K562 (cell line): ENCODE data around the gene LILRA6. TPM values are rescaled to one million over a fixed set of nuclear protein-coding genes. Genes with fewer than 3 reads are reported as not detected.

Source experiments
- ATF7 ChIP-seq: fragments of 450-650 bp; IDR thresholded peaks from 2 replicates; pipeline ENCODE4 v1.7.1; 2014; ENCODE audit warnings: mild to moderate bottlenecking, moderate library complexity
- CHAMP1 ChIP-seq: fragments of 450-650 bp; IDR thresholded peaks from 2 replicates; pipeline ENCODE4 v1.6.1; 2016; ENCODE audit warnings: mild to moderate bottlenecking
- CHD1 ChIP-seq: fragments of 200-600 bp; sonication (generic); IDR thresholded peaks from one replicate; pipeline ENCODE4 v1.6.1; 2012; ENCODE audit warnings: mild to moderate bottlenecking, moderate library complexity, low read length, inconsistent platforms
- CHD4 ChIP-seq: fragments of 200-600 bp; sonication (generic); IDR thresholded peaks from 3 replicates; pipeline ENCODE4 v1.6.1; 2012; ENCODE audit warnings: low read depth, mild to moderate bottlenecking, mixed read lengths, low read length, inconsistent platforms; ENCODE audit not compliant: insufficient read depth, insufficient replicate concordance, poor library complexity, severe bottlenecking
- FOXJ3 ChIP-seq: sonication (generic); formaldehyde crosslinking; IDR thresholded peaks from 2 replicates; pipeline ENCODE4 v1.4.0; 2020; ENCODE audit warnings: mild to moderate bottlenecking, missing genetic modification reagents
- GTF2B ChIP-seq: IDR thresholded peaks from 2 replicates; pipeline ENCODE4 v1.6.1; 2011; ENCODE audit not compliant: insufficient read length; ENCODE audit errors: extremely low read depth
- GTF2E2 ChIP-seq: fragments of 200-800 bp; sonication (Bioruptor generic); IDR thresholded peaks from 2 replicates; pipeline ENCODE4 v1.6.1; 2016; ENCODE audit warnings: missing genetic modification characterization, missing compliant biosample characterization
- HDAC6 ChIP-seq: IDR thresholded peaks from 2 replicates; pipeline ENCODE4 v1.6.1; 2012; ENCODE audit warnings: low read depth, mild to moderate bottlenecking, control low read depth, inconsistent platforms, low read length, moderate library complexity
- HMBOX1 ChIP-seq: sonication (generic); IDR thresholded peaks from 2 replicates; pipeline ENCODE4 v1.6.1; 2016
- HMG20B ChIP-seq: fragments of 250-450 bp; sonication (Bioruptor Pico); IDR thresholded peaks from 2 replicates; pipeline ENCODE4 v1.5.0; 2021; ENCODE audit warnings: mild to moderate bottlenecking
- LCOR ChIP-seq: sonication (generic); formaldehyde crosslinking; IDR thresholded peaks from 2 replicates; pipeline ENCODE4 v1.8.0; 2022; ENCODE audit warnings: mild to moderate bottlenecking, missing genetic modification reagents
- MBD2 ChIP-seq: sonication (generic); IDR thresholded peaks from 2 replicates; pipeline ENCODE4 v1.6.1; 2016; ENCODE audit warnings: low read depth, borderline replicate concordance
- RBFOX2 ChIP-seq: fragments of 200-400 bp; formaldehyde crosslinking; IDR thresholded peaks from 2 replicates; pipeline ENCODE4 v1.6.1; 2017; ENCODE audit warnings: low read depth, mild to moderate bottlenecking, low read length, moderate library complexity
- RUNX1 ChIP-seq: sonication (generic); IDR thresholded peaks from 2 replicates; pipeline ENCODE4 v1.6.1; 2016; ENCODE audit warnings: antibody characterized with exemption, low read depth
- TCFL5 ChIP-seq: fragments of 250-450 bp; sonication (Bioruptor Pico); conservative IDR thresholded peaks from 2 replicates; pipeline ENCODE4 v1.6.1; 2021; ENCODE audit warnings: mild to moderate bottlenecking, moderate library complexity, matching md5 sums
- VEZF1 ChIP-seq: fragments of 200-800 bp; sonication (Bioruptor generic); IDR thresholded peaks from 2 replicates; pipeline ENCODE4 v1.6.1; 2017; ENCODE audit warnings: missing genetic modification characterization, missing compliant biosample characterization
- ZC3H11A ChIP-seq: IDR thresholded peaks from 2 replicates; pipeline ENCODE4 v1.6.1; 2012; ENCODE audit warnings: low read depth, low read length, improper control_type of control experiment
- ZNF121 ChIP-seq: sonication (generic); formaldehyde crosslinking; conservative IDR thresholded peaks from 2 replicates; pipeline ENCODE4 v1.8.0; 2022; ENCODE audit warnings: missing genetic modification reagents
- ZNF280B ChIP-seq: fragments of 250-450 bp; sonication (Bioruptor Pico); IDR thresholded peaks from 2 replicates; pipeline ENCODE4 v1.5.1; 2021; ENCODE audit warnings: mild to moderate bottlenecking
- ZNF3 ChIP-seq: fragments of 250-450 bp; sonication (Bioruptor Pico); IDR thresholded peaks from 2 replicates; pipeline ENCODE4 v1.5.0; 2021; ENCODE audit warnings: mild to moderate bottlenecking, moderate library complexity
- ZNF408 ChIP-seq: fragments of 250-450 bp; sonication (Bioruptor Pico); IDR thresholded peaks from 2 replicates; pipeline ENCODE4 v1.4.0; 2020; ENCODE audit warnings: low read depth, mild to moderate bottlenecking, moderate library complexity
- ZNF785 ChIP-seq: fragments of 250-450 bp; sonication (Bioruptor Pico); IDR thresholded peaks from 2 replicates; pipeline ENCODE4 v1.4.0; 2020; ENCODE audit warnings: mild to moderate bottlenecking
- polyA plus RNA-seq, 8 experiments: library from polyadenylated mRNA; depleted of rRNA in 4 of 8; stranded (reverse) in 5 of 8; unstranded in 3 of 8; fragments of >200 nt; fragmentation: Nextera tagmentation in 2 of 8; fragmentation: Illumina TruSeq in 1 of 8; extraction: Ambion mirVana in 2 of 8; extraction: Trizol in 1 of 8; gene quantifications; 2 replicates each; pipeline versions ENCODE4 v1.2.1 to v1.2.3, GENCODE V29; 2011 to 2014; ENCODE audit warnings: inconsistent platforms in 1 of 8, missing spikeins in 1 of 8
- total RNA-seq, 7 experiments: library from RNA; depleted of rRNA in 6 of 7; stranded (reverse); fragments of >200 nt in 6 of 7; fragmentation: Illumina TruSeq in 2 of 7; extraction: Trizol in 2 of 7; gene quantifications; 2 replicates each; pipeline versions ENCODE4 v1.2.1 to v1.2.3, GENCODE V29; 2011 to 2021; ENCODE audit warnings: low replicate concordance in 1 of 7

The LILRA6 gene
- total and polyA plus RNA-seq, 9 of the 15 experiments (the other 6 are each of a cell fraction or from before 2014, with no cell fraction given) = 0.03 TPM; not detected in 8

GRCh38 chr19:54188215-54188871, 54.2 kb downstream of the LILRA6 start (continued):
- no peak for TF ChIP-seq CHAMP1
- 0 out of 2 replicates have a peak, but pooled peaks have one; percentile 31 for TF ChIP-seq RUNX1
- peak; percentile 33; the same call in 1 of the 2 replicates for TF ChIP-seq MBD2
- no peak for TF ChIP-seq CHD4
- no peak for TF ChIP-seq GTF2B
- no peak for TF ChIP-seq ZC3H11A
- no peak for TF ChIP-seq RBFOX2
- TF ChIP-seq ZNF121 (CRISPR knock-in tag) = no peak
- TF ChIP-seq ZNF408 (CRISPR knock-in tag) = no peak
- peak; percentile 41 for TF ChIP-seq CHD1
- no peak for TF ChIP-seq ZNF3 (CRISPR knock-in tag)
- TF ChIP-seq FOXJ3 (CRISPR knock-in tag) = no peak
- peak; percentile 99 for TF ChIP-seq VEZF1 (CRISPR knock-in tag)
- peak; percentile 68; the same call in 1 of the 2 replicates for TF ChIP-seq ATF7
- peak; percentile 42; the same call in 1 of the 2 replicates for TF ChIP-seq GTF2E2 (tag)
- no peak for TF ChIP-seq ZNF280B (CRISPR knock-in tag)
- no peak for TF ChIP-seq LCOR (CRISPR knock-in tag)
- no peak for TF ChIP-seq HDAC6
- no peak for TF ChIP-seq HMG20B (CRISPR knock-in tag)
- no peak for TF ChIP-seq TCFL5 (CRISPR knock-in tag)
- no peak for TF ChIP-seq HMBOX1
- no peak for TF ChIP-seq ZNF785 (CRISPR knock-in tag)
